Testis (tissue), 3 donors: ENCODE measurements around the gene PPP6R3. TPM values are rescaled to one million over a fixed set of nuclear protein-coding genes. Genes with fewer than 3 reads are reported as not detected.

ENCODE experiments used
- DNase-seq: peaks from one replicate; pipeline ENCODE4 v3.0.0-alpha.2; 2019
- H3K27ac ChIP-seq, 2 donors: fragments of 200-600 bp; sonication (generic); one replicate each; pipeline ENCODE4 v1.5.1; 2019
- H3K27me3 ChIP-seq: fragments of 200-600 bp; sonication (generic); one replicate; pipeline ENCODE4 v1.5.1; 2019
- H3K36me3 ChIP-seq: fragments of 200-600 bp; sonication (generic); one replicate; pipeline ENCODE4 v1.5.1; 2017; ENCODE audit warnings: low read depth; ENCODE audit errors: missing control alignments
- H3K4me1 ChIP-seq: fragments of 200-600 bp; sonication (generic); one replicate; pipeline ENCODE4 v1.5.1; 2019
- H3K4me3 ChIP-seq, 2 donors: fragments of 200-600 bp; sonication (generic); one replicate each; pipeline ENCODE4 v1.5.1; 2017 to 2019
- H3K9me3 ChIP-seq: fragments of 200-600 bp; sonication (generic); one replicate; pipeline ENCODE4 v1.5.1; 2017
- POLR2A ChIP-seq: fragments of 450-650 bp; IDR thresholded peaks from one replicate; pipeline ENCODE4 v1.6.1; 2017; ENCODE audit warnings: antibody characterized with exemption, mild to moderate bottlenecking, moderate library complexity
- WGBS, 2 donors: methylation state at CpG; one replicate each; pipeline ENCODE4 v1.1.5; 2018; 5-methylcytosine and 5-hydroxymethylcytosine counted together
- intact Hi-C: fragments of 100-400 bp; cut with DNase I; formaldehyde crosslinking; loops from one replicate; pipeline ENCODE4 v1.15.1; 2023; ENCODE audit warnings: low total_unique reads
- polyA plus RNA-seq: library from polyadenylated mRNA; stranded (reverse); fragments of 350-450 nt; fragmentation: Illumina TruSeq; extraction: RNeasy Lipid Tissue Mini Kit (QIAGEN cat#74804); gene quantifications from one replicate; pipeline ENCODE4 v1.2.3, GENCODE V29; 2014; ENCODE audit warnings: low read depth, low replicate concordance; ENCODE audit not compliant: insufficient read depth
- total RNA-seq, 2 donors: library from RNA; depleted of rRNA; stranded (reverse); fragments of >200 nt; gene quantifications; one replicate each; pipeline ENCODE4 v1.2.3, GENCODE V29; 2016
- TF ChIP-seq, protein P1 (sequence below), 3 experiments: fragments of 450-650 bp in 2 of 3; fragments of 200-600 bp in 1 of 3; sonication (generic) in 1 of 3; IDR thresholded peaks; one replicate each; pipeline ENCODE4 v1.5.1; 2016 to 2019; ENCODE audit warnings: antibody characterized with exemption in 3 of 3, mild to moderate bottlenecking in 2 of 3, moderate library complexity in 1 of 3

PPP6R3 gene
- total and polyA plus RNA-seq, 3 donors from 2014 or later, result 88.5 to 190 (median 188) TPM

DNA sequence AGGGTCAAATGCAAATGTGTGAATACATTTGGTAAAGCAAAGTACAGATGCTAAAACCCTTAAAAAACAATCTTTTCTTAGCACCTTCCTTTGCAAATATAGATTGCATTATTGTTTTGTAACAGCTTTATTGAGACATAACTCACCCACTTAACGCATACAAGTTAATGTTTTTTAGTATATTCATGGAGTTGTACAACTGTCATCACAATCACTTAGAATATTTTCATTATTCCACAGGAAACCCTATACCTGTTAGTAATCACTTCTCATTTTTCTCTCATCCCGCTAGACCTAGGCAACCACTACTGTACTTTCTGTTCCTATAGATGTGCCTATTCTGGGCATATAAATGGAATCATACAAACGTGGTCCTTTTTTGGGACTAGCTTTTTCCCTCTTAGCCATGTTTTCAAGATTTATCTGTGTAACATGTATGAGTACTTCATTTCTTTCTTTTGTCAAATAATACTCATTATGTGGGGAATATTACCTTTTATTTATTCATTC lies 34.7 kb downstream of the PPP6R3 start:
- no peaks in the 10 kb centered on the region for H3K9me3 ChIP-seq

DNA sequence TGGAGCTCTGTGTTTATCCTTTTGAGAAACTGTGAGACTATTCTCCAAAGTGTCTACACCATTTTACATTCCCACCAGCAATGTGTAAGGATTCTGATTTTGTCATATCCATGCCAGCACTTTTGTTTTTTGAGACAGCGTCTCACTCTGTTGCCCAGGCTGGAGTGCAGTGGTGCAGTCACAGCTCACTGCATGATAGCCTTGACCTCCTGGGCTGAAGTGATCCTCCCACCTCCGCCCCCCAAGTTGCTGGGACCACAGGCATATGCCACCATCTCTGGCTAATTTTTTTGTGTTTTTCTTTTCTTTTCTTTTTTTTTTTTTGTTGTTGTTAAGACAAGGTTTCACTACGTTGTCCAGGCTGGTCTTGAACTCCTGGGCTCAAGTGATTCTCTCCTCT lies 35.3 kb downstream of the PPP6R3 start:
- no peaks in the 10 kb centered on the region for H3K27me3 ChIP-seq
- WGBS, 2 donors, result 67 to 71% methylated on average over 3 of the region's 3 CpGs
- H3K36me3 ChIP-seq, result no peaks in the 10 kb centered on the region
- TF ChIP-seq POLR2A, result no peak
- TF ChIP-seq, protein P1, sequence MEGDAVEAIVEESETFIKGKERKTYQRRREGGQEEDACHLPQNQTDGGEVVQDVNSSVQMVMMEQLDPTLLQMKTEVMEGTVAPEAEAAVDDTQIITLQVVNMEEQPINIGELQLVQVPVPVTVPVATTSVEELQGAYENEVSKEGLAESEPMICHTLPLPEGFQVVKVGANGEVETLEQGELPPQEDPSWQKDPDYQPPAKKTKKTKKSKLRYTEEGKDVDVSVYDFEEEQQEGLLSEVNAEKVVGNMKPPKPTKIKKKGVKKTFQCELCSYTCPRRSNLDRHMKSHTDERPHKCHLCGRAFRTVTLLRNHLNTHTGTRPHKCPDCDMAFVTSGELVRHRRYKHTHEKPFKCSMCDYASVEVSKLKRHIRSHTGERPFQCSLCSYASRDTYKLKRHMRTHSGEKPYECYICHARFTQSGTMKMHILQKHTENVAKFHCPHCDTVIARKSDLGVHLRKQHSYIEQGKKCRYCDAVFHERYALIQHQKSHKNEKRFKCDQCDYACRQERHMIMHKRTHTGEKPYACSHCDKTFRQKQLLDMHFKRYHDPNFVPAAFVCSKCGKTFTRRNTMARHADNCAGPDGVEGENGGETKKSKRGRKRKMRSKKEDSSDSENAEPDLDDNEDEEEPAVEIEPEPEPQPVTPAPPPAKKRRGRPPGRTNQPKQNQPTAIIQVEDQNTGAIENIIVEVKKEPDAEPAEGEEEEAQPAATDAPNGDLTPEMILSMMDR (IDR thresholded peaks at IDR 0.05), result no peak
- no peak for DNase-seq
- H3K27ac ChIP-seq, result no peak overlapping the region
- intact Hi-C loops, result no loop called here
- H3K4me1 ChIP-seq, result peaks cover 25% of the 10 kb centered on the region
- H3K4me3 ChIP-seq, result no peak overlapping the region
- no peaks in the 10 kb centered on the region for H3K9me3 ChIP-seq

More for the DNA sequence above, 34.7 kb downstream of the PPP6R3 start:
- TF ChIP-seq, protein P1 (IDR thresholded peaks at IDR 0.05), result no peak
- TF ChIP-seq POLR2A, result no peak
- WGBS, 2 donors, result 70% methylated on average over 3 of the region's 3 CpGs
- H3K27ac ChIP-seq, result no peak overlapping the region
- H3K27me3 ChIP-seq, result no peaks in the 10 kb centered on the region
- no peaks in the 10 kb centered on the region for H3K36me3 ChIP-seq
- H3K4me3 ChIP-seq, result no peak overlapping the region
- H3K4me1 ChIP-seq, result peaks cover 25% of the 10 kb centered on the region
- intact Hi-C loops, result no loop called here
- no peak for DNase-seq

DNA sequence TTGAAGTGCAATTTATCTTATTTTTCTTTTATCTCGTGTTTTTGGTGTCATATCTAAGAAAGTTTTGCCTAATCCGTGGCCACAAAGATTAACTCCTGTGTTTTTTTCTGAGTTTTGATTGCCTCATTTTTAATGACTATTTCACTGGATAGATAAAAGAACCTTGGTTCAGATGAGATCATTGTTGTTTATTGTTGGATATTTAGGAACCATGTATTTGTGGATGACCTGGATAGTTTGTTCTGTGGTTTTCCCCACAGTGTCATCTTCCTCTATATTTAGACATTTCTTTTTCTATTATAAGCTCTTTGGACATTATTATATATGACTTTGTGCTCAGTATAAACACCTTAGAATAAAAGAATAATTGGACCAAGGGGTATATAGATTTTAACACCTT lies 37.2 kb downstream of the PPP6R3 start:
- H3K27ac ChIP-seq, result no peak overlapping the region
- H3K27me3 ChIP-seq, result no peaks in the 10 kb centered on the region
- H3K4me1 ChIP-seq, result peaks cover 25% of the 10 kb centered on the region
- no peaks in the 10 kb centered on the region for H3K9me3 ChIP-seq
- H3K36me3 ChIP-seq, result no peaks in the 10 kb centered on the region
- no peak for DNase-seq
- no peak for TF ChIP-seq POLR2A
- TF ChIP-seq, protein P1 (IDR thresholded peaks at IDR 0.05), result no peak
- WGBS, 2 donors, result 38 to 61% methylated on average over 2 of the region's 2 CpGs
- no peak overlapping the region for H3K4me3 ChIP-seq
- intact Hi-C loops, result no loop called here

DNA sequence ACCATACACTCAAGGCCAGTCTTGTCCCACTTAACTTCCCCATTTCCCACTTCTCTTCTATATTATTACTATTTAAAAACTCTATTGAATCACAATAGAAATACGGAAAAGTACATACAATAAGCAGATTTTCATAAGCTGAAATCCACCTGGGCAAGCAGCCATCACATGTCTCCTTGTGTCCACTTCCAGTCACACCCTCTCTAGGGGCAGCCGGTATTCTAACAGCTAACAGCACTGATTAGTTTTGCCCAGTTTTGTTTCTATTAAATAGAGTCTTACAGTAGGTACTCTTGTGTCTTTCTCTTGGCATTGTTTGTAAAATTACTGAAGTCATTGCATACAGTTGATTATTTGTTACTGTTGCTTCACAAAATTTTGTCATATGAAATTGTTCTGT lies 37.8 kb downstream of the PPP6R3 start:
- Histone ChIP-seq H3K27me3 (no peaks in the 10 kb centered on the region), H3K4me1 (peaks cover 26% of the 10 kb centered on the region), H3K36me3 (no peaks in the 10 kb centered on the region), H3K27ac (no peak overlapping the region), H3K4me3 (no peak overlapping the region), H3K9me3 (no peaks in the 10 kb centered on the region)
- 49 to 57% methylated on average over 2 of the region's 2 CpGs for WGBS, 2 donors
- no peak for DNase-seq
- TF ChIP-seq, protein P1 (IDR thresholded peaks at IDR 0.05), result no peak
- no peak for TF ChIP-seq POLR2A
- intact Hi-C loops, result no loop called here
